Panc1 (cell line): ENCODE data around the gene NCAM2.

Experiments
- CTCF ChIP-seq: fragments of 450-650 bp; IDR thresholded peaks from 2 replicates; pipeline ENCODE4 v1.5.1; 2017; ENCODE audit warnings: mild to moderate bottlenecking
- REST ChIP-seq, 2 experiments: IDR thresholded peaks; 2 replicates each; pipeline ENCODE4 v1.6.1; 2011 to 2012; ENCODE audit warnings: low read depth in 2 of 2, control low read depth in 1 of 2, low read length in 1 of 2, mild to moderate bottlenecking in 1 of 2, moderate library complexity in 1 of 2; ENCODE audit not compliant: insufficient read depth in 1 of 2

GRCh38 chr21:21102896-21103295 lies 104.7 kb downstream of the NCAM2 start:
- TF ChIP-seq CTCF (no peak), REST (IDR thresholded peaks at IDR 0.05; ENCODE audit: insufficient read depth in 1 of 2, low read depth in 2 of 2, low read length in 1 of 2) (no peak)
